HG03108 (cell line): ENCODE data around the gene TBC1D22A.
A peak's percentile ranks its signal among the peaks of the same experiment; 100 is the strongest.
"Not testable (repeated sequence)": the region's sequence is repeated elsewhere in the genome, so short reads cannot be mapped to it uniquely, and the experiment has no call there.

ENCODE experiments used
- ATAC-seq: cut with Tn5 transposase; IDR thresholded peaks from one replicate; pipeline ENCODE4 v1.9.1; 2021; ENCODE audit warnings: moderate library complexity; ENCODE audit not compliant: unreplicated experiment

The TBC1D22A gene

GRCh38 chr22:46773076-46773475, 10.6 kb downstream of the TBC1D22A start:
- no peak for ATAC-seq

- peak; percentile 21 for ATAC-seq
Measured at GRCh38 chr22:46774253-46774979, 12.0 kb downstream of the TBC1D22A start.

GRCh38 chr22:46774980-46775849, 12.8 kb downstream of the TBC1D22A start:
- no peak for ATAC-seq

- ATAC-seq: no peak
Measured at GRCh38 chr22:46775850-46776826, 13.7 kb downstream of the TBC1D22A start.

- ATAC-seq: no peak
Measured at GRCh38 chr22:46776876-46777608, 14.6 kb downstream of the TBC1D22A start.

GRCh38 chr22:46777609-46777970, 15.1 kb downstream of the TBC1D22A start:
- ATAC-seq: no peak

GRCh38 chr22:46779023-46779422, 16.6 kb downstream of the TBC1D22A start:
- no peak for ATAC-seq

- no peak for ATAC-seq
Measured at GRCh38 chr22:46779651-46780050, 17.2 kb downstream of the TBC1D22A start.

GRCh38 chr22:46780453-46780852, 18.0 kb downstream of the TBC1D22A start:
- no peak for ATAC-seq

- no peak for ATAC-seq
Measured at GRCh38 chr22:46781291-46781690, 18.8 kb downstream of the TBC1D22A start.

- ATAC-seq: not testable (repeated sequence)
Measured at GRCh38 chr22:46782200-46782599, 19.8 kb downstream of the TBC1D22A start.

- no peak for ATAC-seq
Measured at GRCh38 chr22:46783721-46784120, 21.3 kb downstream of the TBC1D22A start.

GRCh38 chr22:46788441-46789172, 26.2 kb downstream of the TBC1D22A start:
- no peak for ATAC-seq

- ATAC-seq: no peak
Measured at GRCh38 chr22:46789992-46790391, 27.5 kb downstream of the TBC1D22A start.

GRCh38 chr22:46791201-46791731, 28.8 kb downstream of the TBC1D22A start:
- ATAC-seq: peak; percentile 66

GRCh38 chr22:46792061-46792796, 29.8 kb downstream of the TBC1D22A start:
- ATAC-seq: no peak

GRCh38 chr22:46792841-46793261, 30.4 kb downstream of the TBC1D22A start:
- no peak for ATAC-seq

GRCh38 chr22:46793497-46793896, 31.0 kb downstream of the TBC1D22A start:
- no peak for ATAC-seq

- no peak for ATAC-seq
Measured at GRCh38 chr22:46794067-46794466, 31.6 kb downstream of the TBC1D22A start.
